CD4-positive, alpha-beta T cell treated with Interleukin-4 for 1 hour (primary cell): ENCODE results near the gene FIG4.
"Not testable (repeated sequence)": the region's sequence is repeated elsewhere in the genome, so short reads cannot be mapped to it uniquely, and the experiment has no call there.

ENCODE experiments used
- DNase-seq, 2 donors: peaks; one replicate each; pipeline ENCODE4 v3.0.0-alpha.2; 2020 to 2022

Gene FIG4

DNA sequence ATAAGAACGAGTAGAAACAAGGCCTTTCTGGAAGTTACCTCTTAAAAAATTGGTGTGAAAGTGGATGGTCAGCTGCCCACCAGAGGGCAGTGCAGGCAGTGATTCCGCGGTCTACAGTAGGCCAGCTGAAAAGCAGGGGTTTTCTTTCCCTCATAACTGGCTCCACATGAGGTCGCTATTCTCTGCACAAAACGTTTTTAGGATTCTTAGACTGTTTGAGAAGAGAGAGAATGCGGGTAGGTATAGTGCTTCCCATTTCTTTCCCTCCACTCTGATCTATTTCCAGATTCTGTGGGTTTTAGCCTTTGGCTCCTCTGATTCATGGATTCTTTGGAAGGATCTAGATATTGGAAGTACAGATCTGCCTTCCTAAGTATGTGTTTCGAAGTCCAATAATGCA, 14.2 kb downstream of the FIG4 start:
- peak; percentile 82 to 85 for DNase-seq

DNA sequence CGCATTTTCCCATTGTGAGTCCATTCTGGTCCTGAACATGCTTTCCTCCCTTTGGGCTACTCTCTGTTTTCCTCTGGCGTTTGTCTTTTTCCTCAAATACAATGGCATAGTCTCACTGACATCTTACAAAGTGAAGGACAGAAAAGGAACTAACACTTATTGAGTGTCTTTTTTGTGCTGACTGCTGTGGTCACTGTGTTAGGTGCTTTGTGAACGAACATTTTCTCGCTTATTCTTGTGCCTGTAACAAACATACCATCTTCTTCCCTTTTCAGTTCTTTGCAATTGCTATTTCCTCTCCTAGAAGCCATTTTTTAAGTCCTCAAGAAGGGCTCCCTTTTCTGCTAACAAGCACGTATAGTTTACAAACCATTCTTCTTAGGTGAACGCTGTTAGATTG, 15.4 kb downstream of the FIG4 start:
- no peak for DNase-seq

DNA sequence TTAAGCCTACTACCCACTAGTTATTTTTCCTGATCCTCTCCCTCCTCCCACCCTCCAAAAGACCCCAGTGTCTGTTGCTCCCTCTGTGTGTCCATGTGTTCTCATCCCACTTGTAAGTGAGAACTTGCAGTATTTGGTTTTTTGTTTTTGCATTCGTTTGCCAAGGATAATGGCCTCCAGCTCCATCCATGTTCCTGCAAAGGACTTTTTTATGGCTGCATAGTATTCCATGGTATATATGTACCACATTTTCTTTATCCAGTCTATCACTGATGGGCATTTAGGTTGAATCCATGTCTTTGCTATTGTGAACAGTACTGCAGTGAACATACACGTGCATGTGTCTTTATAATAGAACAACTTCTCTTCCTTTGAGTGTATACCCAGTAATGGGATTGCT, 17.0 kb downstream of the FIG4 start:
- DNase-seq = not testable (repeated sequence)

DNA sequence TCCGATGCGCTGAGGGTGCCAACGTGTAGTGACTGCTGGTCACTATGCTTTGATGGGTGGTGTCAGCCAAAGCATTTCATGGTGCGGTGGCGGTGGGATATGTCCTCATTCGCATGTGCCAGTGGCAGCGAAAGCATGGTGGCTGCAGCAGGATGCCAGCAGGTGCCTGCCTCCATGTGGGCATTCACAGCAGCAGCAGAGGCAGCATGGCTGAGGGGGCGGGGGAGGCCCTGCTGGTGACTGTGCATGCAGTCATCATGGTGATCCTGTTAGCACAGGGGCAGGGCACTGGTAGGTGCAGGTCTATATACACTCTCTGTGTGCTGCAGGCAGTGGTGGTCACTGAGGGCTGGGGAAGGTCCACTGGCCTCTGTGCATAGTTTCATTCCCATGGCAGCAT, 22.0 kb downstream of the FIG4 start:
- DNase-seq = no peak

DNA sequence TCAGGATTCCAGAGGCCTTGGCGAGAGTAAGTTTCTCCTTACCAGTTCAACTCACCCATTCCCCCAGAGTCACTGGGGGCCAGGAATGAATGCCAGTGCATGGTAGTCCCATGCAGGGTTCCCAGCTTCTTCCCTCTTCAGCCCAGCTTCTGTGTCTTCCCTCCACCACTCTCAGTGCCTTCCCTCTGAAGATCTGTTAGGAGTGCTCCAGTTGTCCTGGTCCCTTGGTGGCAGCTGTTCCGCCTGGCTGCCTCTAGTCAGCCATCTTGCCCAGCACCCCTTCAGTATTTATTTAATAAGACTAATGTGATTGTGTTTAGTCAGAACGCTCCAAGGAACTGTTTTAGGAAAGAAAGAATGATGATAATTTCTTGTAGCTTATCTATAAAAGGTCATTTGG, 23.1 kb downstream of the FIG4 start:
- no peak for DNase-seq

DNA sequence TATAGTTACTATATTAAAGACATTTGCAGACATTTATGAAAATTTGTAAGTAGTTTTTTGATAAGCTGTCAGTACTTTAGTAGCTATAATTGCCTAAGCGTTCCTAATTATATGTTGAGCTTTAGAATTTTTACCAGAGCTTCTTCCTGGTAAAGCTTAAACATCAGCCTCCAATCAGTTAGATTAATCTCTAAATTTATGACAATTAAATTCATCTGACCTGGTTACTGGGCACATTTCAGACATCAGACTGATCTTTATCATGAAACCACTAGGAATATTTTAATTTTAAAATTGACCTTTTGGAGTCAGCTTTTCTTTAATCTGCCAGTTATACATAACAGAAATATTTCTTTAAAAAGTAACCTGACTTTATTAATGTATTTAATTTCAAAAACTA, 23.5 kb downstream of the FIG4 start:
- no peak for DNase-seq

DNA sequence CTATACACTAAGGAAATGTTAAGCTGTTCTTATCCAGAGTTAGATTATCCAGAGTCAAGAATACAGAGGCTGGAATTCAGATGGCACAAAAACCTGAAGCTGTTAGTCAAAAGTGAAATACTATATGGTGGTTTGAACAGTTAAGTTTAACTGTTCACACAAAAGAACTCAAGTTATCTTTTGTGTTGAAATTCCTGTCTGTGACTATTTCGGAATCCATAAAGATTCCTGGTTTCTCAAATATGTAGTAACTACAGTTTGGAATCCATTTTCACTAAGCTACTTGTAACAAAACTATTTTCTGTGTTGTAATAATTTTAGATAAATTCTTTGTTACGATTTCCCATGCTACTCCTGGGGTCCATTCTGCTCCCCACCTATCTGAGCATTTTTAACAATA, 24.5 kb downstream of the FIG4 start:
- no peak for DNase-seq

DNA sequence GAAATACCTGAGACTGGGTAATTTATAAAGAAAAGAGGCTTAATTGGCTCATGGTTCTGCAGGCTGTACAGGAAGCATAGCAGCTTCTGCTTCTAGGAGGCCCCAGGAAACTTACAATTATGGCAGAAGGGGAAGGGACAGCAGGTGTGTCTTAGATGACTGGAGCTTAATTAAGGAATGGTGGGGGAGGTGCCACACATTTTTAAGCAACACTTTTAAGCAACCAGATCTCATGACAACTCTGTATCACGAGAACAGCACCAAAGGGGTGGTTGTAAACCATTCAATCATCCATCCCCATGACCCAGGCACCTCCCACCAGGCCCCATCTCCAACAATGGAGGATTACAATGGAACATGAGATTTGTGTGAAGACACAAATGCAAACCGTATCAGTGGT, 26.9 kb downstream of the FIG4 start:
- no peak for DNase-seq

DNA sequence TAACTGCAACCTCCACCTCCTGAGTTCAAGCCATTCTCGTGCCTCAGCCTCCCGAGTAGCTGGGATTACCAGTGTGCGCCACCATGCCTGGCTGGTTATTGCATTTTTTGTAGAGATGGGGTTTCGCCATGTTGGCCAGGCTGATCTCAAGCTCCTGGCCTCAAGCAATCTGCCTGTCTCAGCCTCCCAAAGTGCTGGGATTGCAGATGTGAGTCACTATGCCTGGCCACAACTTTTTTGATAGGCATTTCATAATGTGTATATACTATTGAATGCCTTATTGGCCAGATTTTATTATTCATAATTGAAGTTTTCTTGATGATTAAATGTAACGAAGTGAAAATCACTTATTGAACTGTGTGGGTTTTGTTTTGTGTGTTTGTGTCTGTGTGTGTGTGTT, 27.9 kb downstream of the FIG4 start:
- DNase-seq = no peak

DNA sequence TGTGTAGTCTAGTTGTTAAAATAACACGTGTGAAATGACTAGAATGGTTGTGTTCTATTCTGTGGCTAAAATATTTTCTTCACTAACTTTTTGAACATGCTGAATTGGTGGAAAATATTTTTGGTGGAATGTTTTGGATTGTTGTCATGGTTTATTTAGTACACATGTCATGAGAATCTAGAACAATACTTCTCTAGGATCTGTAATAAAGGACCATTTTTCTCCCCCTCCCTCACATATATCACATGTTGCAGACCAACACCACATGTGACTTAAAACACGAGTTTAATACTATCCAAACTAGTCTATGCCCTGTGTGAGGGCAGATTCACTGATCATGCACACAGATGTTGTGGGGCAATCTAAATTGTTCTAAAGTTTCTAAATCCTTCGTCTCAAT, 29.2 kb downstream of the FIG4 start:
- DNase-seq = no peak

DNA sequence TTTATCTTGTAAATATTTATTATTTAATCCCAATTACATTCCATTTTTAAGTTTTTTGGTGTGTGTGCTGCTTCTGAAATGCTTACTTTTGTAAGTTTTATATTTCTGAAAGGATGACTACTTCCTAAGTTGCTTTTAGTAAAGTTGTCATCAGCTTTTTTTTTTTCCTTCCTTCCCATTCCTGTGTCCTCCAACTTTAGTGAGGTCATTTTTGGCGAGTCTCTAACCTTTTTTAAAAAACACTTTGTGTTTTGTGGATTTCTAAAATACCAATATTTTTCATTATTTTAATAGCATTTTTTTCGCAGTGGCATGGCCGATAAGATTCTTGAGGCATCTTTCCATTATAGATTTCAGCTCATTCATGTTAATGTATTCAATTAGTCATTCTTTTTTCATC, 30.9 kb downstream of the FIG4 start:
- DNase-seq = no peak

DNA sequence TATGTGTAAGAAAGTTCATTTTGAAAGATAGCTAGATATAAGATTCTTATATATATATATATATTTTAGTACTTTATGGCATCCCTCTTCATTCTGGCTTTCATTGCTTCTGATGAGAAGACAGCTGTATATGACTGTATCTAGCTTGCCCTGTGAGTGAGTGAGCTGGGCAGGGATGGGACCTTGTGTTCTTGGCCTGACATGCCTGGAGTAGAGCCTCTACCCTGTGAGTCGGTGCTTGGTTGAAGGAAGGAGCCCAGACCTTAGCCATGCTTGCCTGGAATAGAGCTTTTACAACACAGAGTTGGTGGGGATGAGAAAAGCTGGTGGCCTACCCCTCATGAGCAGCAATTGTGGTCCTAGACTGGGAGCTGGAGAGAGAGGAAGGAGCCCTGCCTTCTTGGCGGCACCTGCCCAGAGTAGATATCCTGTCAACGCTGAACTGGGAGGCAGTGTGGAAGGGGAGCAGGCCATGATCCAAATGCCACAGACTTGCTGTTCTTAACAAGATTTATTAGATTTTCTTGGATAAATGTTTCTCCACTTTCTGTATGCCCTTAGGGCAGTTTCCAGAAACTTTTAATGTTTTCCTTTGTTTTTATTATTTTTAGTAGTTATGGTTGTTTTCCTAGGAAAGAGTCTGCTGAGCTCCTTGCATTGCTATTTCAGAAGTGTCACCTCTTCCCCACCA, 31.6 kb downstream of the FIG4 start:
- DNase-seq = no peak

DNA sequence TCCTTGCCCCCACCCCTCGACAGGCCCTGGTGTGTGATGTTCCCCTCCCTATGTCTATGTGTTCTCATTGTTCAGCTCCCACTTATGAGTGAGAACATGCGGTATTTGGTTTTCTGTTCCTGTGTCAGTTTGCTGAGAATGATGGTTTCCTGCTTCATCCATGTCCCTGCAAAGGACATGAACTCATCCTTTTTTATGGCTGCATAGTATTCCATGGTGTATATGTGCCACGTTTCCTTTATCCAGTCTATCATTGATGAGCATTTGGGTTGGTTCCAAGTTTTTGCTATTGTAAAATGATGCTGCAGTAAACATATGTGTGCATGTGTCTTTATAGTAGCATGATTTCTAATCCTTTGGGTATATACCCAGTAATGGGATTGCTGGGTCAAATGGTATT, 34.2 kb downstream of the FIG4 start:
- not testable (repeated sequence) for DNase-seq

DNA sequence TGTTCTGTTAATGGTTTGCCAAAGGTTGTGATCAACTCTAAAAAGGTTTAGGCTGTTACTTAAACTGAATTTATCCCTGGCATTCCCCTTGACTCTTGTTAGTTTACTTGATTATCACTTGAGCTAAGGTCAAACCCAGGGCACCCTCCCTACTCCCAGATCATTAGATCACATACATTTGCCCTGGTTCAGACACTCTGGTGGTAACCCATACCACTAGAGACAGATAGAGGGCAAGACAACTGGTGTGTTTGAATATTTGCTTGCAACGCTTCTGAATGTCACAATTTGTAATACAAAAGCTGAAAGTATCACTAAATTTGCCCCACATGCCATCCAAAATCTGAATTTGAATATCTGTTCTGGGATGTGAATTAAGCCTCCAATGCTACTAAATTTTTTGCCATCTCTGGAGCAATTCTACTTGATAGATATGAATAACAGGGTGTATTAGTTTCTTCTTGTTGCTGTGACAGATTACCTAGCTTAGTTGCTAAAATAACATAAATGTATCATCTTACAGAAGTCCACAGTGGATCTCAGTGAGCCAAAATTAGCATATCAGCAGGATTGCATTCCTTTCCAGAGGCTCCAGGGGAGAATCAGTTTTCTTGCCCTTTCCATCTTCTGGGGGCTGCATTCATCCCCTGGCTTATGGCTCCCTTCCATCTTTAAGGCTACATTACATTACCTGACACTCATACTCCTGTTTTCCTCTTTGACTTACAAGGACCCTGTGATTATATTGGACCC, 45.4 kb downstream of the FIG4 start:
- DNase-seq = no peak

DNA sequence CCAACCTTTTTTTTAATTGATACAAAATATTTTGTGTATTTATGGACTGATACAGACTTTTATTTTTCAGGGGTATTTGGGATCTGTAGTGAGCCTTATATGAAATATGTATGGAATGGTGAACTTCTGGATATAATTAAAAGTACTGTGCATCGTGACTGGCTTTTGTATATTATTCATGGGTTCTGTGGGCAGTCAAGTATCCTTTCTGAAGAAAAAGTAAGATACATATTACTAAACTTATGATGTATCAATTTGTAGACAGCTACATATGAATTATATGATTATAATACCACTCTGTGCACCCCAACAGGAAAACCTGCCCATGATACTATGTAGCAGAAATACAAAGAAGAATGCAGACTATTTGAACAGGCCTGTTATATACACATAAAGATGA, 47.2 kb downstream of the FIG4 start:
- no peak for DNase-seq

DNA sequence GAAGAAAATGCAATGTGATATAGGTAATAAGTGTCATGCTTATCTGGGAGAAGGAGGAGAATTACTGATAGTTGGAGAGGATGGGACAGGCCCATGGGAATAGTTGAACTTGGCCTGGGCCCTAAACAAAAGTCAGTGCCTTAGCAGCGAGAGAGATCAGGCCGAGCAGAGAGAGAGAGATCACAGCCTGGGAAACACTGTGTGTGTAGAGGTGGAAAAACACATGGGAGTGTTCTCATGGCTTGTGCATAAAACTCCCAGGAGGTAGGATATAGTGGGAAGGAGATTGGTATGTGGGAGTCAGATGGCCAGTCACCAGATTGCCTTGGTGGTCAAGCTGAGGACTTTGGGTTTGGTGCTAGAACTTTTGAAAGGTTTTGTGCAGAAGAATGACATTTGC, 47.6 kb downstream of the FIG4 start:
- no peak for DNase-seq

DNA sequence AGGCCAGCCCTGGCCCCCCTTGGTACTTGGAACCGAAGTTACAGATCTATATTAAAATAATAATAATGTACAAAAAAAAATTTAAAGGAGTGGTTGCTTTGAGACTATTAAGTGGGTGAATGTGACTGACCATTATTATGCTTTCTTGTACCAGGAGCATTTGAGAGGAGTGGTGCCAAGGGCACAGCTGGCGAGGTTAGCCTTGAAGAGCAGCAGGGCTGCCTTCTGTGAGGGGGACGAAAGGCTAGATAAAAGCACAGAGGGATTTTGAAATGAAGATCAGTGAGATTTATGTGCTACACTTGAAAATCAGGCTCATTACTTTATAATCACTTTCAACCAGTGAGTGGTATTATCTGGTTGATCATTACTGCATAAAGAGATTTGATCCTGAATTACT, 48.6 kb downstream of the FIG4 start:
- DNase-seq = no peak

DNA sequence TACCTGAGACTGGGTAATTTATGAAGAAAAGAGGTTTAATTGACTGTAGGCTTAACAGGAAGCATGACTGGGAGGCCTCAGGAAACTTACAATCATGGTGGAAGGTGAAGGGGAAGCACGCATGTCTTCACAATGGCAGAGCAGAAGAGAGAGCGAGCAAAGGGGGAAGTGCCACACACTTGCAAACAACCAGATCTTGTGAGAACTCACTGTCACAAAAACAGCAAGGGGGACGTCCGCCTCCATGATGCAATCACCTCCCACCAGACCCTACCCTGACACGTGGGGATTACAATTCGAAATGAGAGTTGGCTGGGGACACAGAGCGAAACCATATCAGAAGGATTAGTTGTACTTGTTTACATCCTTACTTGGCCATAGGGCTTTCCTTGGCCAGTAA, 49.7 kb downstream of the FIG4 start:
- DNase-seq = peak in 1 of 2 donors; percentile 12

DNA sequence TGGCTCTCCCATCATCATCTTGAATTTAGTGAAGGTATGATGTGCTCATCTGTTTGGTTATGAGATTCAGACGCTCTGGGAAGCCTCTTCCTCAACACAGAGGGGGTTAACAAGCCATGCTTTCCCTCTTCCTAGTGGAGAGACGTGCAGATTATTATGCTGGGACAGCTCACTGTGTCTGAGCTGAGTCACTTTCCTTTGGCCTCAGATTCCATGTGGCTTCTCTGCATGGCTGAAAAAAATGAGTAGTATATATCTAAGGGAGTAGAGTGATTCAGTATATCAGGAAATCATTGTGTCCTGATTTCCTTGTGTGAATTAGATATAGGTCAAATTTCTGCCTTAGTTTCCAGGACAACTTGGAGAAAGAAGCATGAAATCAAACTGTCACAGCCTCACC, 52.6 kb downstream of the FIG4 start:
- DNase-seq = no peak

DNA sequence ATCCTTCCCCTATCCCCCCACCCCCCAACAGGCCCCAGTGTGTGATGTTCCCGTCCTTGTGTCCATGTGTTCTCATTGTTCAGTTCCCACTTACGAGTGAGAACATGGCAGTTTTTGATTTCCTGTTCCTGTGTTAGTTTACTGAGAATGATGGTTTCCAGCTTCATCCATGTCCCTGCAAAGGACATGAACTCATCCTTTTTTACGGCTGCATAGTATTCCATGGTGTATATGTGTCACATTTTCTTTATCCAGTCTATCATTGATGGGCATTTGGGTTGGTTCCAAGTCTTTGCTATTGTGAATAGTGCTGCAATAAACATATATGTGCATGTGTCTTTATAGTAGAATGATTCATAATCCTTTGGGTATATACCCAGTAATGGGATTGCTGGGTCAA, 53.7 kb downstream of the FIG4 start:
- DNase-seq = not testable (repeated sequence)

DNA sequence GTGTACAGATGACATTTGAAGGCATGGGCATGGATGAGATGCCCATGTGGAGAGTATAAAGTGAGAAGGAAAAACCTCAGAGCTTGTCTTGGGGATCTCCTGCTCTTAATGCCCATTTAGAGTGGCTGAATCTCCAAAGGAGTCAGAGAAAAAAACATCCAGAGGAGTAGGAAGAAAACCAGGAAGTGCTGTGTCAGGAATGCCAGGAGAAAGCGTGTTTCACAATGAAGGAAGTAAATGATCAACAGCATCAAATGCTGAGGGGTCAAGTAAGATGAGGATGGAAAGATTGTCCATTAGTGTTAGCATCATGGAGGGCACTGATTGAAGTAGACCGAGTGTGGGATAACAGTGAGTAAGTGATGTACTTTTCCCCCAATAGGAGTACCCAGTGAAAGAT, 56.1 kb downstream of the FIG4 start:
- no peak for DNase-seq

DNA sequence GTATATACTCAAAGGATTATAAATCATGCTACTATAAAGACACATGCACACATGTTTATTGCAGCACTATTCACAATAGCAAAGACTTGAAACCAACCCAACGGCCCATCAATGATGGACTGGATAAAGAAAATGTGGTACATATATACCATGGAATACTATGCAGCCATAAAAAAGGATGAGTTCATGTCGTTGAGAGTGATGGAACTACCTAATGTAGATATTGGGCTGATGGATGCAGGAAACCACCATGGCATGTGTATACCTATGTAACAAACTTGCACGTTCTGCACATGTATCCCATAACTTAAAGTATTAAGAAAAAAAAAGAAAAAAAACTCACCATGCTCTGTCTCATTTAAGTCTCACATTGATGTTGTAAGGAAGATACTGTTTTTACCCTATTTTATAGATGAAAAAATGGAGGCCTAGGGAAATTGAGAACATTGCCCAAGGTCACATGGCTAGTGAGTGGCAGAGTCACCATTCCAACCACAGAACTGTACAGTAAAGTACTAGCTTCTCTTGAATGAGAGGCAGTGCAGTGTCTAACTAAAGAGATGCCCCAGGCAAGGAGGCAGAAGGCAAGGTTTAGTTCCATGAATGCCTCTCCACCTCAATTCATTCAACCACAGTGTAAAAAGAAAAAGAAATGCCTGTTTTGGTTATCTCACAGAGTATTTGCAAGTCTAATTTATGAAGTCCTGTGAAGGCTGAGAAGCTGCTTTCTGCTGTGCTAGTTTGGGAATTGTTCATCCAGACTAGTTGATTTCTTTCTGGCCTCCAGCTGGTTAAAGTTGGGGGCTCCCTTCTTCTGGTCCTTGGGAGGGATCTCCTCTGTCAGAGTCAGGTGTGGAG, 68.2 kb downstream of the FIG4 start:
- DNase-seq = no peak

DNA sequence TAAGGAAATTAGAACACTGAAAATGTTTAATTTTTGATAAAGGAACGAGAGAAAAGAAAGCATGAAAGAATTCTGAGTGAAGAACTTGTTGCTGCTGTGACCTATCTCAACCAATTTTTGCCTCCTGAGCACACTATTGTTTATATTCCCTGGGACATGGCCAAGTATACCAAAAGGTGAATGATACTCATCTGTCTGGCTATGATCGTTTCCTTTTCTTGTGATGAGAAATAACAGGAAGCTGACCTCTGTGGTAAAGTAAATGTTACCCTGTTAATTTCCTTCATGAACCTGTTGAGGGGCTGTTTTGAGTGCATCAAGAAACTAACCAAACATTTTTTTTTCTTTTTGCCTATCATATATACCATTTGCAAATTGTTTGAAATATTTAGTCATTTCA, 69.1 kb downstream of the FIG4 start:
- DNase-seq = no peak

DNA sequence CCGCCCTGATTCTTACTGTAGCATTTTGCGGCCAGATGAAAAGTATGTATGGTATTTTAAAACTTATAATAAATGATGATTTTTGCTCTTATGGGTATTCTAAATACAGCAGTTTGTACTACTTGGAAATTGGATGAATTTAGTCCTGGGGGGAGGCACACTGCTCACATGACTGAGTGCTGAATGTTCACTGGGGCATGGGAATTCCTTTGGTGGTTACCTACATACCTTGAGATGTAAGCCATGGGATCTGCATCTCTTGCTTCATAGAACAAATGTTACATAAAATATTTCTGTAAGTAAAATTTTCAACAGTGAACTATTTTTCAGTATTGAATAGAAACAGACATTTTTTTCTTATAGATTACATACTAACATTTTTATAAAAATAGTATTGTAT, 71.1 kb downstream of the FIG4 start:
- no peak for DNase-seq
